Retinal pigment epithelial cell (primary cell): Measurements from ENCODE around the gene STARD9.

Experiments
- DNase-seq: peaks from one replicate; pipeline ENCODE4 v3.0.0-alpha.2; 2010; ENCODE audit warnings: low read depth
- H3K4me3 ChIP-seq: 2 replicates; pipeline ENCODE4 v1.5.1; 2011; ENCODE audit warnings: mild to moderate bottlenecking, low read length, control low read depth, moderate library complexity
- CTCF ChIP-seq: conservative IDR thresholded peaks from 2 replicates; pipeline ENCODE4 v1.5.1; 2011; ENCODE audit warnings: low read depth, low read length, control low read depth, inconsistent platforms

The STARD9 gene

GRCh38 chr15:42686281-42686680 lies 110.9 kb downstream of the STARD9 start:
- H3K4me3 ChIP-seq = no peak overlapping the region
- TF ChIP-seq CTCF = no peak
- DNase-seq = no peak

GRCh38 chr15:42687740-42688139 lies 112.3 kb downstream of the STARD9 start:
- TF ChIP-seq CTCF = no peak
- no peak for DNase-seq
- H3K4me3 ChIP-seq = no peak overlapping the region

- no peak for DNase-seq
- no peak overlapping the region for H3K4me3 ChIP-seq
- TF ChIP-seq CTCF = no peak
Observed at GRCh38 chr15:42688301-42688700, 112.9 kb downstream of the STARD9 start.

GRCh38 chr15:42691308-42691707 lies 115.9 kb downstream of the STARD9 start:
- no peak for DNase-seq
- H3K4me3 ChIP-seq = no peak overlapping the region
- TF ChIP-seq CTCF = no peak

- H3K4me3 ChIP-seq = no peak overlapping the region
- TF ChIP-seq CTCF = no peak
- no peak for DNase-seq
Observed at GRCh38 chr15:42691770-42692169, 116.4 kb downstream of the STARD9 start.

- no peak for TF ChIP-seq CTCF
Observed at GRCh38 chr15:42692536-42692935, 117.1 kb downstream of the STARD9 start.

GRCh38 chr15:42692997-42693396 lies 117.6 kb downstream of the STARD9 start:
- no peak for TF ChIP-seq CTCF
- H3K4me3 ChIP-seq = no peak overlapping the region
- no peak for DNase-seq

More at GRCh38 chr15:42692536-42692935, 117.1 kb downstream of the STARD9 start:
- DNase-seq = no peak
- no peak overlapping the region for H3K4me3 ChIP-seq
